Mucosa of rectum (tissue), 2 donors: ENCODE results near the gene PASK.

Experiments
- H3K27ac ChIP-seq, 2 donors: one replicate each; pipeline ENCODE4 v1.7.0; 2013; ENCODE audit warnings: inconsistent platforms in 2 of 2, low read depth in 2 of 2, low read length in 2 of 2
- H3K27me3 ChIP-seq, 2 donors: one replicate each; pipeline ENCODE4 v1.7.0; 2013; ENCODE audit warnings: low read length in 2 of 2; ENCODE audit not compliant: control insufficient read depth in 2 of 2, insufficient read depth in 2 of 2
- H3K36me3 ChIP-seq, 2 donors: one replicate each; pipeline ENCODE4 v1.7.0; 2013; ENCODE audit warnings: low read length in 2 of 2; ENCODE audit not compliant: control insufficient read depth in 2 of 2, insufficient read depth in 2 of 2
- H3K4me1 ChIP-seq, 2 donors: one replicate each; pipeline ENCODE4 v1.7.0; 2013; ENCODE audit warnings: low read length in 2 of 2, mild to moderate bottlenecking in 1 of 2; ENCODE audit not compliant: control insufficient read depth in 2 of 2, insufficient read depth in 2 of 2
- H3K4me3 ChIP-seq, 2 donors: one replicate each; pipeline ENCODE4 v1.7.0; 2013; ENCODE audit warnings: low read length in 2 of 2
- H3K9ac ChIP-seq, 2 donors: one replicate each; pipeline ENCODE4 v1.7.0; 2013; ENCODE audit warnings: low read length in 2 of 2, low read depth in 1 of 2, mild to moderate bottlenecking in 1 of 2
- H3K9me3 ChIP-seq, 2 donors: one replicate each; pipeline ENCODE4 v1.7.0; 2013; ENCODE audit warnings: low read length in 2 of 2; ENCODE audit not compliant: control insufficient read depth in 2 of 2
- donor health status: healthy.
- donor health status: Normal muscosa, but diverticular disease.

Gene PASK

DNA sequence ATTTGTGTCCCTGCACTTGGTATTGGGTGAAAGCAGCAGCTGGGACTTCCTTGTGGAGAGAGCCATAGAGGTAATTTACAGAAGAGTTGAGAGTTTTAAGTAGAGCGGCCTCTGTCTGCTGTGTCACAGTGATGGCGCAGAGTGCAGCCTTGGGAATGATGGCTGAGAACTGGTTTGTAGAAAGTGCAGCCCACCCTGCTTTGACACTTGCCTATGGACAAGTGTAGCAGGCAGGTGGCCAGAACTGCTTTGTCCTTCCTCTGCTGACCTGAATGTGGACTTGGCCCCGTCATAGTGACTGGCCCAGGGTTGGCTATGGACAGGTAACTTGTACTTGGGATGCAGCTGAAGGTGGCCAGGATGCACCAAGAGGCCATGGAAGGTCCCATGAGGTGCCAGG, 32.9 kb upstream of the PASK start:
- no peaks in the 10 kb centered on the region for H3K4me1 ChIP-seq
- H3K36me3 ChIP-seq: peaks cover 19 to 22% of the 10 kb centered on the region in 2 donors
- H3K9ac ChIP-seq: no peak overlapping the region
- no peak overlapping the region for H3K27ac ChIP-seq
- no peaks in the 10 kb centered on the region for H3K9me3 ChIP-seq
- no peaks in the 10 kb centered on the region for H3K27me3 ChIP-seq
- no peak overlapping the region for H3K4me3 ChIP-seq

- Histone ChIP-seq H3K36me3 (peaks cover 19 to 32% of the 10 kb centered on the region in 2 donors), H3K27me3 (no peaks in the 10 kb centered on the region), H3K27ac (no peak overlapping the region), H3K4me3 (no peak overlapping the region), H3K9ac (no peak overlapping the region), H3K9me3 (no peaks in the 10 kb centered on the region), H3K4me1 (no peaks in the 10 kb centered on the region)
Measured at GRCh38 chr2:241180495-241180894, 31.2 kb upstream of the PASK start.

DNA sequence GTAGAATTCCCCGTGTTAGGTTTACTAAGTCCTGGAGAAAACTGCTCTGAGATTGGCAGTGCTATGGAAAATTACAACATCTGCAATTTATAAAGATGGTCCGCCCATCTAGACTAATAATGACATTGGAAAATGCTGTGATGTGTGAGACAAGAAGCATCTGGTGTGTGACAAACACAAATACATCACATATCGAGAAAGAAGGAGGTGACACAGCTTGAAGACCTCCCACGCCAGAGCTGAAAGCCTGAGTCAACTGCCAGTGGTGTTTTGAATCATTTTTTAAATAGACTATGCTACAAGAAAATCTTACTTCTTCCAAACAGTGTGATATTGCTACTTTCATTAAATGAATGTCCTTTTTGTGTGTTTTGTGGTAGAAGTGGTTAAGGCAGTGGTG, 30.6 kb upstream of the PASK start:
- Histone ChIP-seq H3K36me3 (peaks cover 24 to 36% of the 10 kb centered on the region in 2 donors), H3K27me3 (no peaks in the 10 kb centered on the region), H3K4me3 (no peak overlapping the region), H3K27ac (no peak overlapping the region), H3K9me3 (no peaks in the 10 kb centered on the region), H3K9ac (no peak overlapping the region), H3K4me1 (no peaks in the 10 kb centered on the region)

DNA sequence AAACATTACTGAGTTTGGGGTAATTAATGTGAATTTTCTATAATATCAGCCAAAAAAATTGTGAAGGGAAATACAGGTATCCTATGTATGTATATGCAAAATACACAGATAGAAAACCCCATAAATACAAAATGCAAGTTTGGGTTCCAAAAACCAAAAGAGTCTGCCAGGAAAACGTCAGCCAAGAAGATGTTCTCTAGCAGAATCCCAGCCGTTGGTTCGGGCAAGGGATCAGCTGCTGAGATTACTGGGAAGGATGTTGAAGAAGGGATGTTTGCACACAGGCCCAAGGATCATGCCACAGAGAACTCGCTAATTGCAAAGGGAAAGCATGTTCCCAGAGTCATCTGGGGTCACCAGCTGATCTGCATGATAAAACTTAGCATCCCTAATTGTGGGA, 29.7 kb upstream of the PASK start:
- H3K36me3 ChIP-seq: peaks cover 24 to 40% of the 10 kb centered on the region in 2 donors
- no peak overlapping the region for H3K27ac ChIP-seq
- no peak overlapping the region for H3K9ac ChIP-seq
- no peaks in the 10 kb centered on the region for H3K4me1 ChIP-seq
- no peak overlapping the region for H3K4me3 ChIP-seq
- no peaks in the 10 kb centered on the region for H3K27me3 ChIP-seq
- no peaks in the 10 kb centered on the region for H3K9me3 ChIP-seq

DNA sequence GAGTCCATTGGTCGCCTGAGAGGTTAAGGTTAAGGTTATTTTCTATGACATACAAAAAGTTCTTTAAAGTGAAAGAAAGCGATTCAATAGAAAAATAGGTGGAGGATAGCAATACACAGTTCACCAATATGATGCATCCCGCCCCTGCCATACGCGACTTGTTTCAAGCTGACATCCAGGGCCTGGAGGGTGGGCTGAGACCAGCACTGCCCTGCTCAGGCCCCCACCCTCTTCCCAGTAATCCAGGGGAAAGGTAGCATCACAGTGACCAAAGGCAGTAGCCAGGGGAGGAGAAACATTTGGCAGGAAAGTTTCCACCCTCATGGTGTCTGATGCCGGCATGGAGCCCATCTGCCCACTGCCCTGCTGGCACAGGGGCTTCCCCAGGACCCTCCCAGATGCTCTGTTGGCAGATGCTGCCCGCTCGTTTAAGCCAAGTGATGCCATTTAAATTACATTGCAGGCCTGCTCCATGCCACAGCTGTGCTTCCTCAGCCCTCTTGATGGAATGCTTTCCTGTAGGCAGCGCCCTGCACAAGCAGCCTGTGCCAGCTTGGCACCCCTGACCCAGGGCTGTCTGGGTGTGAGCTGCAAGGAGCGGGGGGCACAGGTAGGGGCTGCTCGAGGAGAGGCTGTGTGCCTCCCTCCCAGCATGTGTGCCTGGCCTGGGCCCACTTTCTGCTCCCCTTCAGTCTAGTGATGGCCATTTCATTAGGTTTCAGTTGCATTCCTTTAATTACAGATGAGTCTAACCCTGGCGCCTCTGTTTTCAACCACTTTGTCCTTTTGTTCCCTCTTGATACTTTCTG, 28.5 kb upstream of the PASK start:
- peaks cover 18 to 33% of the 10 kb centered on the region in 2 donors for H3K36me3 ChIP-seq
- no peaks in the 10 kb centered on the region for H3K27me3 ChIP-seq
- H3K9ac ChIP-seq: no peak overlapping the region
- H3K4me1 ChIP-seq: no peaks in the 10 kb centered on the region
- no peaks in the 10 kb centered on the region for H3K9me3 ChIP-seq
- no peak overlapping the region for H3K4me3 ChIP-seq
- no peak overlapping the region for H3K27ac ChIP-seq

- no peak overlapping the region for H3K27ac ChIP-seq
- H3K36me3 ChIP-seq: peaks cover 44 to 47% of the 10 kb centered on the region in 2 donors
- H3K9ac ChIP-seq: no peak overlapping the region
- H3K9me3 ChIP-seq: peaks cover 0 to 3% of the 10 kb centered on the region in 2 donors
- H3K27me3 ChIP-seq: no peaks in the 10 kb centered on the region
- H3K4me3 ChIP-seq: no peak overlapping the region
- no peaks in the 10 kb centered on the region for H3K4me1 ChIP-seq
Measured at GRCh38 chr2:241173557-241173956, 24.3 kb upstream of the PASK start.

DNA sequence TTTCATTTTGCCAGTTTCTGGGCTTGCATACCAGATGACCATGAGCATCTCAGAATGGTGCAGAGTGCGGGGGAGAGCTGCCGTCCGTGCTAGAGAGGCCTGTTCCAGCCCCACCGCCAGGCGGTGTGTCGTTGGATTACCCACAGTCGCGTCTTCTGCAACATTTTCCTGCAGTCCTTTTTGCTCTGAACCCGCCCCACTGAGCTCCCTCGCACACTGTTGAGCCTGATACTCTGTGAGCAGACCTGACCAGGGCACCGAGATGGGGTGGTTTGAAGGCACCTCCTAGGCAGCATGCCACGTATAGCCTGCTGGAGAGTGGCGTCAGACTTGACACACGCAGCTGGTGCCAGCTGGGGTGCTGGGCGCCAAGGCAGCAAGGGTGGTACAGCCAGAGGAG, 19.1 kb upstream of the PASK start:
- peaks cover 0 to 3% of the 10 kb centered on the region in 2 donors for H3K9me3 ChIP-seq

DNA sequence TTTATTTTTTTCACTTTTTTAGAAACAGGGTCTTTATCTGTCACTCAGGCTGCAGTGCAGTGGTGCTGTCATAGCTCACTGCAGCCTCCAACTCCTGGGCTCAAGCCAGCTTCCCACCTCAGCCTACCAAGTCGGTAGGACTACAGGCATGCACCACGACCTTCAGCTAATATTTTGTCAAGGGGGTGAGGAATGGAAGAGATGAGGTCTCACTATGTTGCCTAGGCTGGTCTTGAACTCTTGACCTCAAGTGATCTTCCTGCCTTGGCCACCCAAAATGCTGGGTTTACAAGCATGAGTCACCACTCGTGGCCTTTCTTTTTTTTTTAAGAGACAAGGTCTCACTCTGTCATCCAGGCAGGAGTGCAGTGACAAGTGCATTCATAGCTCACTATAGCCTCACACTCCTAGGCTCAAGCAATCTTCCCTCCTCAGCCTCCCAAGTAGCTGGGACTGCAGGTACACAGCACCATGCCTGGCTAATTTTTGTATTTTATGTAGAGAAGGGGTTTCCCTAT, 14.4 kb upstream of the PASK start:
- H3K27ac ChIP-seq: no peak overlapping the region
- no peaks in the 10 kb centered on the region for H3K9me3 ChIP-seq
- H3K4me1 ChIP-seq: no peaks in the 10 kb centered on the region
- no peaks in the 10 kb centered on the region for H3K27me3 ChIP-seq
- H3K9ac ChIP-seq: no peak overlapping the region
- H3K4me3 ChIP-seq: no peak overlapping the region
- peaks cover 43 to 61% of the 10 kb centered on the region in 2 donors for H3K36me3 ChIP-seq

More for the DNA sequence above, 19.1 kb upstream of the PASK start:
- Histone ChIP-seq H3K4me1 (no peaks in the 10 kb centered on the region), H3K27ac (no peak overlapping the region), H3K9ac (no peak overlapping the region), H3K4me3 (no peak overlapping the region), H3K27me3 (no peaks in the 10 kb centered on the region), H3K36me3 (peaks cover 54 to 65% of the 10 kb centered on the region in 2 donors)

- Histone ChIP-seq H3K4me3 (no peak overlapping the region), H3K27me3 (no peaks in the 10 kb centered on the region), H3K27ac (peak overlapping the region; percentile 17 to 38), H3K9me3 (no peaks in the 10 kb centered on the region), H3K36me3 (peaks cover 45 to 59% of the 10 kb centered on the region in 2 donors), H3K9ac (no peak overlapping the region), H3K4me1 (no peaks in the 10 kb centered on the region)
Measured at GRCh38 chr2:241161646-241162281, 12.5 kb upstream of the PASK start.

- Histone ChIP-seq H3K9me3 (no peaks in the 10 kb centered on the region), H3K36me3 (peaks cover 40 to 52% of the 10 kb centered on the region in 2 donors), H3K27me3 (no peaks in the 10 kb centered on the region), H3K27ac (no peak overlapping the region), H3K4me1 (no peaks in the 10 kb centered on the region), H3K4me3 (no peak overlapping the region), H3K9ac (no peak overlapping the region)
Measured at GRCh38 chr2:241160318-241160717, 11.0 kb upstream of the PASK start.
